Fibroblast of skin of back (primary cell): ENCODE measurements around the gene TBC1D19.
"Not testable (repeated sequence)": the region's sequence is repeated elsewhere in the genome, so short reads cannot be mapped to it uniquely, and the experiment has no call there.

ENCODE experiments used
- DNase-seq: peaks from one replicate; pipeline ENCODE4 v3.0.0-alpha.2; 2013

TBC1D19 gene

DNA sequence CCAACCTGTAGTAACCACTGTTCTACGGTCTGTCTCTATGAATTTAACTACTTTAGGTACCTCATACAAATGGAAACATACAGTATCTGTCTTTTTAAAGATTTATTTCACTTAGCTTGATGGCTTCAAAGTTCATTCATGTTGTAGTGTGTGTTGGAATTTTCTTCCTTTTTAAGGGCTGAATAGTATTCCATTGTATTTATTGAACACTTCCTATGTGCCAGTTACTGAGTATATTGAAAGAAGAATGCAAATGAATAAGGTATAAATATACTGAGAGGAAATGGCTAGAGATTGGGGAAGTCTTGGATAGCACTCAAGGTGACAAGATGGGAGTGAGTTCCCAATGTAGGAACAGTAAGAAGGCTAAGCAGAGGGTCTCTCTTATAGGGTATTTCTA is 17.3 kb downstream of the TBC1D19 start:
- no peak for DNase-seq

DNA sequence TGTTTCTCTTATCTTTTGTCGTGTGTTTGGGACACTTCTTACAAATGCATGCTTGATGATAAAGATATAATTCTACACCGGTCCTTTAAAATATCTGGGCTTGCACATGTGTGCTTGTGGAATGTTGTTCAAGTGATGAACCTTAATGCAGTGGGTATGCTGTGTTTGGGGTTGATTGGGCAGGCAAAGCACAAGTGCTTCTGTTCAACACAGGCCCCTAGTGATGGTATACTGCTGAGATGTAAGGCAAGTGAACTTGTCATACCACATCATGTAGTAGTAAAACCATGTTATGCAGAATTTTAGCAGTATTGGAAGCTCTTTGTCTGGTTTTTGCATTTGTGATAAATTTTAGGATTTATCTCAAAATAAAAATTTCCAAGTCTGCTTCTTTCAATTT is 23.9 kb downstream of the TBC1D19 start:
- no peak for DNase-seq

DNA sequence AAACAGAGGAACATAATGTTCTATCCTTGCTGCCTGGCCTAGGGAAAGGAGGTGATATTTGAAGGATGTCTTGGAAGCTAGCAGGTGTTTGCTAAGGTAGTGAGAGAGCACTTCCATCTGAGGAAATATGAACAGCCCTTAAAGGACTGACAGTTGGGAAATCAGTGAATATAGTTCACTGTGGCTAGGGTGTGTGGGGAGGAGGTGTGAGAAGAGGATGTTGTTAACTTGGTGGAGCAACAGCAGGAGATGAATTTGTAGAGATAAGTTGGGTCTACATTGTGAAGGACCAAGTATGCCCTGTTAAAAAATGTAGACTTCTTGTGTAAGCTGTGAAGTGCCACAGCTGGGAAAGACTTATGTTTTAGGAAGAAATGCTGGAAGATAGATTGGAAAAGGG is 25.5 kb downstream of the TBC1D19 start:
- no peak for DNase-seq

DNA sequence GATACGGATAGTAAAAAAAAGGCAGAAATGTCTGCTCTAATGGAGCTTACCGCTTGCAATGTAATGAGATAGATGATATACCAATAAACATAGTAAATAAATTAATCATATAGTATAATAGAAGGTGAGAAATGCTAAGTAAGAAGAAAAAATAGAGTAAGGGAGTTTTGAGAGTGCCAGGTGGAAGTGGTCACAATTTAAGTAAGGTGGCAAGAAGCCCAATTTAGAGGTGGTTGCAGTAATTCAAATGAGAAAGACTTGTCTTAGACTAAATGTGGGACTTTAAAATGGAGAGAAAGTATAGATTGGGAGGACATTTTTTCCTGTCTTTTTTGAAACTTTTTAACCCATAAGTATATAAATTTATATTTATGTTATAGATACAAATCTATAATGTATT is 26.0 kb downstream of the TBC1D19 start:
- DNase-seq: no peak

DNA sequence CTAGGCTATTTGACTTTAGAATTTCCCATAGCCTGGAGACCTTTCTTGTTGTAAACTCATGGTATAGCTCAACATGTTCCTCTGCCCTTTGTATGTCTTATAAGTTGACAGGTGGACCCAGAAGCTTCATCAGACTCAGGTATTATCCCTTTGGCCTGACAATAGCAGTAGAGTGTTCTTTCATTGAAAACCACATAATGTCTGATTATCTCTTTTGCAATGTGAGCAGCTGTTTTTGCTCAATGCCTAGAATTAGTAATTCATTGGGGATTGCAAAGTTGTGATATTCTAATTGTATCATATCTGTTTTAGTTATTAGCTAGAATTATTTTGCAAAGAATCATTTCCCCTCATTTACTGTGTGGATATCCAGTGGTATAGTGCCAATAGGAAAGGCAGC is 27.5 kb downstream of the TBC1D19 start:
- no peak for DNase-seq

DNA sequence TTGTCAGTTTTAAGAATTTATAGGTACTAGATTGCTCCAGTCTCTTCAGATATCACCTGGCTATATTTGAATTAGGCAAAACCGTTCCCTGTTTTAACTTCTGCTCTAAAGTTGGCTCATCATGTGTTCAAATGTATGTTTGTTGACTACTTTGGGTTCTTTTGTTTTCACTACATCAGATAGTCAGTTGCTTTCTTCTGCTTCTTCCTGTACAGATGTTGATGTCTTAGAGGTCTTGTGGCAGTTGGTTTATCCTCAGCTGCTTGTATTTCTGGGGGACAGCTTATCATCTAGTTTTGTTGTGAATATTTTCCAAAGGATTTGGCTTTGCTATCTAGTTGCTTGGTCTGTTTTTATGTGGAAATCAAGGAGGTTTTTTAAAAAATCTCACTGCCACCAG is 28.0 kb downstream of the TBC1D19 start:
- no peak for DNase-seq

DNA sequence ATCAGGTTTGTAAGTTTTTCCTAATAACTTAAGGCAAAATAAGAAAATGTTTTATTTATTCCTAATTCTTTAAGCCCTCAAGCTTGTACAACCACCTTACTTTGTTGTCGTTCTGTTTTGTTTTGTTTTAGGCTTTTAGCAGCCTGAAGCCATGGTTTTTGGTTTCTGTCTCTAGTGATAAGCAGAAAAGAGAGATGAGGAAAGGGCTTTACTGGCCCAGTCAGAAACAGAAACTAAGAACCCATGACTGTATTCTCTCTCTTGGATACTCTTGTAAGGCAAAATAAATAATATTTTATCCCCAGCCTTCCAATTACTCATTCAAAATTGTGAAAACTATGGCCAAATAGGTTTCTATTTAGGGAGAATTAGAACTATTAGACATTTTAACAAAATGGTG is 29.4 kb downstream of the TBC1D19 start:
- DNase-seq: no peak

DNA sequence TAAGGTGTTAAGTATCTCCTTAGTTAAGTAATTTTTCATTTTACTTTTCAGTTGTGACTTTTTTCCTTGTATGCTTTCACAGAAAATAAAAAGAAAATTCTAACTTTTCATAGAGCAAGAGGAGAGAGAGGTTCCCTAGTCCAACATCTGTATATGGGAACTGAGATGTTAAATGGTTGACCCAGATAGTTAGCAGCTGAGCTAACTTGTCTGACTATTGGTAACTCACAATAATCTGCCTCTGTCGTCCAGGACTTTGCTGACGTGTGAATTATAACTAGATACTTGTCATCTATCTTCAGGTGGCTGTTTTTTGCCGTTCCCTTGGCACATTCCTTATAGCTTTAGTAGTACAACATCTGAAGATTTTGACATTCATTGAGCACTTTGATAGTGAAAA is 29.9 kb downstream of the TBC1D19 start:
- no peak for DNase-seq

DNA sequence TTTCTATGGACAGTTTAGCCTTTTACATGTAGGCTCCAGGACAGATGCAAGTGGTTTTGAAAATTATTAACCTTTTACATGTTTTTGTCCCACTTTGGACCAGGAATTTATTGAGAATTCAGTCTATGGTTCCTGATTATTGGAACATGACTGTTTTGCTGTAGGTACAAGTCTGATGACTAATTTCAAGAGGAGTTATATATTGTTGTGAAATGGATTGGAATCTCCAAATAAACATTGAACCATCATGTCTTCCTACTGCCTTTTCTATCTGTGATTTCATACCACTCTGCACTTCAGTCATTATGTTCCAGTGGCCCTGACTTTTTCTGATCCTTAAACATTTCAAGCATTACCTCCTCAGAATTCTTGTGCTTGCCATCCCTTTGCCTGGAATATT is 35.9 kb downstream of the TBC1D19 start:
- peak; percentile 36 for DNase-seq

DNA sequence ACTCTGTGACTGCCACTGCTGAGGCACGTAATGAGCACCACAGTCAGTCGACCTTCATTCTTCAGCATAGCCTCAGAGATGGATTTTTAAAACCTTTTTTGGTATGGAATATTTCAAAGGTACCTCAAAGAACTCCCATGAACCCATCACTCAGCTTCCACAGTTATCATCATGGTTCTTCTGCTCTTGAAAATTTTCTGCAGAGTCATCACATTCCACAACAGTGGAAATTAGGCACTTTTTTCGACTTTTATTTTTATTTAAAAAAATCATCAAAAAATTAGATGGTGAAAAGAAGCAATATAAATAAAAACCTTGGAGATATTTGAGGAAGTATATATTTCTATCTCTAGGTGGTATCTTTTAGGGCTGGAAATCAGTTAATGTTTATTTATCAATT is 37.5 kb downstream of the TBC1D19 start:
- no peak for DNase-seq

DNA sequence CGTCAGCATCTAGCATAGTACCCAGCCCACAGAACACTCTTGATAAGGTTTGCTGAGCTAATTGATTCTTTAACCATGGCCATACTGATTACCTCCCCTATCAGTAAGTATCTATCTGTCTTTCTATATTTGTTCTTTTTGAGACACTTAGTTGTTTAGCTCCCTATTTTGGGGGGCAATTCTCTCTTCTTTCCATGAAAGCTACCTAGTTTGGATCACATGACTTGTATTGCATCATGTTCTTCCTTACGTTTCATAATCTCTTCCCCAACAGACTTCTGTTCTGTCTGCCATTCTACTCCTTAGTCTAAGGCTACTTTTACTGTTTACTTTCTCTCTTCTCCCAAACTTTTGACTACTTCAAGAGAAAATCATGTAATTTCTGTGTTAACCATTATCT is 39.0 kb downstream of the TBC1D19 start:
- DNase-seq: no peak

DNA sequence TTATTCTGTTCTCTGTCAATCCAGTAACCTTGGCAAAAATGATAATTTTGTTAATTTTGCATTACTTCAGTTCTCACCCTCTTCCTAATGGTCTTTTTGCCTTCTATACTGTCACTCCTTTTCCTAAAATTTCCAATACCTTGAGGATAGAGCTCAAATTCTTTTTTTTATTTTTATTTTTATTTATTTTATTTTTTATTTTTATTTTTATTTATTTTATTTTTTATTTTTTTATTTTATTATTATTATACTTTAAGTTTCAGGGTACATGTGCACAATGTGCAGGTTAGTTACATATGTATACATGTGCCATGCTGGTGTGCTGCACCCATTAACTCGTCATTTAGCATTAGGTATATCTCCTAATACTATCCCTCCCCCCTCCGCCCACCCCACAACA is 42.8 kb downstream of the TBC1D19 start:
- DNase-seq: not testable (repeated sequence)

DNA sequence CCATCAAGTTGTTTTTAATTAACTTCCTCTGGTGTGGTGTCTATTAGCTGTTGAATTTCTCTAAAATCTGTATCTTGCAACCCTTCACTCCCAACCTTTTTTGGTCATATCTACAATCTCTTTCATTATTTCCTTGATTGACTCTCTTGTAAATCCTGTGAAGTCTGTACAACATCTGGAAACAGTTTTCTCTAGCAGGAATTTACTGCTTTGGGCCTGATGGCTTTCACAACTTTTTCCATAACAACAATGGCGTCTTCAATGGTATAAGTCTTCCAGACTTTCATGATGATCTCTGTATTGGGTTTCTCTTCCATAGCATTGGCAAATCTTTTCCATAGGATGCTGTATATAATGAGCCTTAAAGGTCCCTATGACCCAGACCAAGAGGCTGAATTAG is 49.0 kb downstream of the TBC1D19 start:
- no peak for DNase-seq

DNA sequence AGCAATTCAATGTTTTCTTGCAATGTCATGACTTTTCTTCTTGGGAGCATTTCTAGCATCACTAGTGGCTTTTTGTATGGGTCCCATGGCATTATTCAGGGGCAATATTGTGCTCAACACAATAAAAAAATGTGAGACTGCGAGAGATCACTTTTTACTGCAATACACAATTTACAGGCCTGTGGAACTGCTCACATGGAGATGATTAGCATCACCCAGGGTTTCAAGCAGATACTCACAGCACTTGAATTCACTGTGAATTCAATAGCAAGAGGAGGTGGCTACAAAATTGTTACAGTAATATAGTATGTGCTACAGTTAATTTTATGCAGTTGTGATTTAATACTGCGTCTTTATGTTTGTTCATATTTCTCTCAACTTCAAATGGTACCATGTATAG is 50.4 kb downstream of the TBC1D19 start:
- no peak for DNase-seq

DNA sequence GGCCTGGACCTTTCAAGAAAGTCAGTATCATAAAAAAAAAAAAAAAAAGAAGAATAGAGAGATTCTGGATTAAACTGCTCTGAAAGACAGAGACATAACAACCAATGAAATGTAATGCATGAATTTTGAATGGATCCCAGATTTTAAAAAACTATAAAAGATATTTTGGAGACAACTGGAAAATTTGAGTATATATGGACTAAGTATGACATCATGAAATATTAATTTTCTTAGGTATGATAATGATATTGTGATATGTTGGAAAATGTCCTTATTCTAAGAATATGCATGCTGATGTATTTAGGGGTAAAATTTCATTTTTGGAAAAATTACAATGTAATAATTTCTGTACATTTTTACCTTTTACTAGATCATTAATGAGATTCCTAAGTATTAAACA is 52.6 kb downstream of the TBC1D19 start:
- DNase-seq: no peak

DNA sequence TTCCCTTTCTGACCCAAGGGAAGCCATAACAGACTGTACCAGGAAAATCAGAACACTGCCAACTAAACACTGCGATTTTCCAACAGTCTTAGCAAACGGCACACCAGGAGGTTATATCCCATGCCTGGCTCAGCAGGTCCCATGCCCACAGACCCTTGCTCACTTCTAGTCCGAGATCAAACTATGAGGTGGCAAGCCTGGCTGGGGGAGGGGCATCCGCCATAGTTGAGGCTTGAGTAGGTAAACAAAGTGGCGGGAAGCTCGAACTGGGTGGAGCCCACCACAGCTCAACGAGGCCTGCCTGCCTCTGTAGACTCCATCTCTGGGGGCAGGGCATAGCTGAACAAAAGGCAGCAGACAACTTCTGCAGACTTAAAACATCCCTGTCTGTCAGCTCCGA is 56.8 kb downstream of the TBC1D19 start:
- DNase-seq: not testable (repeated sequence)

DNA sequence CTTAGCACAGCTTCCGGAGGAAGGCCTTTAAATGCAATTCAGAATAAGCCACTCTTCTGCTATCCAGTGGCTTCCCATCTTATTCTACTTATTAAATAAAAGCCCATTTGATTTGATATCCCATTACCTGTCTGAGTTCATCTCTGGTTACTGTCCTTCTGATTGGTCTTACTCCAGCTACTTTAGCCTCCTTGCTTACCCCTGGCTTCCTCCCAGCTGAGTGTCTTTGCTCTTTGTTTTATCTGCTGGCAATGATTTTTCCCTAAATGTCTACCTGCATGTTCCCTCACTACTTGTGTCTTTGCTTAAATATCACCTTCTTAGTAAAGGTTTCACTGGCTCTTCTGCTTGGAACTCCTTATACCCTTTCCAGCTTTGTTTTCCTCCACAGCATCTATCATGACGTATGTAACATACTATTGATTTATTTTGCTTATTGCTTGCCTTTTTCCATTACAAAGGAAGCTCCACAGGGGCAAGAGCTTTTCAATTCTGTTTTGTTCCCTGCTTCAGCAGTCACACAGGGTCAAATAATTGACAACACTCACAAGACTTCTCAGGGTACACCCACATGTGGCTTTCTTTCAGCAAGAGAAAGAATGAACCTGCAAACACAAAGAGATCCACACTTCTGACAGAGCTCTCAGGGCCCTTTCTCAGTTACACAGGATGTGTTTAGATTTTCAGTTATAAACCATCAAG is 63.8 kb downstream of the TBC1D19 start:
- DNase-seq: no peak

DNA sequence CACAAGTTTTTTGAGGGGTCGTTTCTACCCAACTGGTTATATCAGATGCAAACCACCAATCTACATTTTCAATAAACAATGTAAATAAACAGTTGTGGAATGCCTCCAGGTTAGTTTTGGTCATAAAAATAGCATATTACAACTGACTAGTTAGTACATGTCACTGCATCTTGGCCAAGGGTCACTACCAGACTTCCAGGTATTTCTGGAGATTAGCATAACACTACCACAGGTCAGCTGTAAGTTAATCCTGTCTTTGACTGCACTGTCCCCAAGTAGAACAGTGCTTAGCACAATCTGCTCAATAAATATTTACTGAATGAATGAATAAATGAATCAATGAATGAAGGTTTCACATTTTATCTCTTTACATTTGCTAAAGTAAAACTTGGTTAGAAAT is 64.4 kb downstream of the TBC1D19 start:
- no peak for DNase-seq

DNA sequence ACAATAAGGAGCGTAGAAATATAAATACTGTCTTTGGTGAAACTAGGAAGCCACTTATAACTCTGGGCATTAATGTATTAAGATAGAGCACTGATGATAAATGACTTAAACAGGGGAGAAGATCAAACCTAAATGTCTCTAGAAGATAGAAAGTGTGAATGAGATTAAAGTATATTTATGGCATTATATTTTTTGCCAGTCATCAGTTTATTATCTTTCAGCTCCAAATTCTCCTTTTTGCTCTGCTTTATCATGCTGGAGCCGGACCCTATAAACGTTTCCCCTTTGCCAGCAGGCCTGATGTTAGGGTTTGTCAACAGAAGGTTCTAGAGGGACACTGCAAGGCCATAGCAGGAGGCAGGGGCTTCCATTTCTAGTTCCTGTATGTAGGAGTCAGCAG is 76.4 kb downstream of the TBC1D19 start:
- no peak for DNase-seq

DNA sequence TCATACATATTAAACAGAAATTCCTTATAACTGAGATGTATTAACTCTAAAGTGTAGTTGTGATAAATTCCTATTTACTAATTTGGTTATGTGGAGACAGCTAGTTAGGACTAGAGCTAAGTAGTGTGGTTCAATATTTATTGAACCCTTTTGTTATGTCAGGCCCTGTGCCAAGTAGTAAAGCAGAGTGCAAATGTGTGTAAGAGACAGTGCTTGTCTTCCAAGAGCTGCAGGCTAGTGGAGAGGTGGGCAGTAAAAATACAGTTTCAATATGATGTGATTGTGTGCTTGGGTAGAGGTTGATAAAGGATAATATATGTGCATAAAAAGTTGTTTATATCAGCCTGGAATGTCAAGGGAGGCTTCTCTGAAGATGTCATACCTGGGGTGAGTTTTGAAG is 80.0 kb downstream of the TBC1D19 start:
- DNase-seq: no peak

DNA sequence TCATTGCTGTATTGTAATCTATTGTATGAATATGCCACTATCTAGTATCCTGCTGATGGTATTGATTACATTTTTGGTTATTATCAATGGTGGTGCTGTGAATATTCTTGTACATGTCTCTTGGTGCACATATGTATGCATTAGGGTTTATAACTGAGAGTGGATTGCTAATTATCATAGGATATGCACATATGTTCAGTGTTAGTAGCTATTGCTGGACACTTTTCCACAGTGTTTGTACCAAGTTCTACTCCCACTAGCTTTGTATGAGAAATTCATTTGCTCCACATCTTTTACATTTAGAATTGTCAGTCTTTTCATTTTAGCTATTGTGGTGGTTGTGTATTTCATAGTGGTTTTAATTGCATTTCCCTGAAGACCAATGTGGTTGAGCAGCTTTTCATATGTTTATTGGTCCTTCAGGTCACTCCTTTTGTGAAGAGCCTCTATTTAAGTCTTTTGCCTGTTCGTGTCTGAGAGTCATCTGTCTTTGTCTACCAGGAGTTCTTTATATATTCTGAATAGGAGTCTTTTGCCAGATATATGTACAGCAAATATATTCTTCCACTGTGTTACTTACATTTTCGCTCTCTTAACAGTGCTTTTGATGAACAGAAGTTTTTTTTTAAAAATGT is 87.1 kb downstream of the TBC1D19 start:
- no peak for DNase-seq

DNA sequence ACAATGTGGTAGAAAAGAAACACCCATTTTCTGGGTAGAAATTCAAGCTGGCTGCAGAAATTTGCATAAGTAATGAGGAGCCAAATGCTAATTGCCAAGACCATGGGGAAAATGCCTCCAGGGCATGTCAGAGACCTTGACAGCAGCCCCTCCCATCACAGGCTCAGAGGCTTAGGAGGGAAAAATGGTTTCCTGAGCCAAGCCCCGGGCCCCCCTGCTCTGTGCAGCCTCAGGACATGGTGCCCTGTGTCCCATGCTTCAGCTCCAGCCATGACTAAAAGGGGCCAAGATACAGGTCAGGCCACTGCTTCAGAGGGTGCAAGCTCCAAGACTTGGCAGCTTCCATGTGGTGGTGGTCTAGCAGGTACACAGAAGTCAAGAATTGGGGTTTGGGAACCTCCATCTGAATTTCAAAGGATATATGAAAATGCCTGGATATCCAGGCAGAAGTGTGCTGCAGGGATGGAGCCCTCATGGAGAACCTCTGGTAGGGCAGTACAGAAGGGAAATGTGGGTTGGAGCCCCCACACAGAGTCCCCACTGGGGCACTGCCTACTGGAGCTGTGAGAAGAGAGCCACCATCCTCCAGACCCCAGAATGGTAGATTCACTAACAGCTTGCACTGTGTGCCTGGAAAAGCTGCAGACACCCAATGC is 95.3 kb downstream of the TBC1D19 start:
- DNase-seq: not testable (repeated sequence)

DNA sequence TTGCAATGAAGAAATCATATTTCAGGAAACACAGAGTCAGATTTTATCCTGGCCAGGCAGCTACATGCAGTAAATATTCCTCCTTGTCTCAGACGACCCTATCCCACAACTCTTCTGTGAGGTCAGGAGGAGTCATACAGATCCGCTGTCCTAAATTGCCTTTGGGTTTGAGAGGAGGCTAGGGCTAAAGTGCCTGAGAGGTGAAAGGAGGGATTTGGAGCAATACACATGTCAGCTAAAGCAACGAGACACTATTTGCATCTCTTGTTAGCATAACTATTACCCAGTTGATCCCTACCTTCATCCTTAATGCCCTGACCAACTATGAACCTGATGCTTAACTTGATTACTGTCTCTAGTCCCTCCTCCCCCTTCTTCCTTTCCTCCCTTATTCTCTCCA is 98.6 kb downstream of the TBC1D19 start:
- no peak for DNase-seq

DNA sequence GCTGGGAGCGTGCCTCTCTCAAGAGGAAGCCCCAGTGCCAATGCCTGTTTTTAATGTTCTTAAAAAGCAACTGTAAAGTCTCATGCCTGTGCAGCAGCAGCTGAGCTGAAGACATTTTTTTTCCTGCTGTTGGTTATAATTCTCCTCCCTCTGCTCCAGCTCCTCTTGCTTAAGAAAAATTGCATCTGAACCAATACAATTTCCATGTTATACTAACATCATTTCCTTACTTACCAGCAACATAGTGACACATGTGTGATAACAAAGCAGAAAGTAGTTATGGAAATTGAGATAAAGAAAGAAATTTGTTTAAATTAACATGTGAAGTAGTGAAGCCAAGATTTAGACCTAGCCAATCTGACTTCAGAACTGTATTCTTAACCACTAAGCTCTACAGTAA is 101.4 kb downstream of the TBC1D19 start:
- no peak for DNase-seq
